GM12864 (cell line): Measurements from ENCODE around the gene SORL1.
A peak's percentile ranks its signal among the peaks of the same experiment; 100 is the strongest.
"Not testable (repeated sequence)": the region's sequence is repeated elsewhere in the genome, so short reads cannot be mapped to it uniquely, and the experiment has no call there.

ENCODE experiments used
- DNase-seq: peaks from one replicate; pipeline ENCODE4 v3.0.0-alpha.2; 2011; ENCODE audit warnings: low read depth
- H3K4me3 ChIP-seq: 2 replicates; pipeline ENCODE4 v1.5.1; 2011; ENCODE audit warnings: mild to moderate bottlenecking, low read depth, low read length, control low read depth
- TF ChIP-seq, protein P1 (sequence below): IDR thresholded peaks from 2 replicates; pipeline ENCODE4 v1.5.1; 2011; ENCODE audit warnings: low read depth, mild to moderate bottlenecking, moderate library complexity, low read length, control low read depth, inconsistent platforms; ENCODE audit errors: missing control alignments

Gene SORL1

DNA sequence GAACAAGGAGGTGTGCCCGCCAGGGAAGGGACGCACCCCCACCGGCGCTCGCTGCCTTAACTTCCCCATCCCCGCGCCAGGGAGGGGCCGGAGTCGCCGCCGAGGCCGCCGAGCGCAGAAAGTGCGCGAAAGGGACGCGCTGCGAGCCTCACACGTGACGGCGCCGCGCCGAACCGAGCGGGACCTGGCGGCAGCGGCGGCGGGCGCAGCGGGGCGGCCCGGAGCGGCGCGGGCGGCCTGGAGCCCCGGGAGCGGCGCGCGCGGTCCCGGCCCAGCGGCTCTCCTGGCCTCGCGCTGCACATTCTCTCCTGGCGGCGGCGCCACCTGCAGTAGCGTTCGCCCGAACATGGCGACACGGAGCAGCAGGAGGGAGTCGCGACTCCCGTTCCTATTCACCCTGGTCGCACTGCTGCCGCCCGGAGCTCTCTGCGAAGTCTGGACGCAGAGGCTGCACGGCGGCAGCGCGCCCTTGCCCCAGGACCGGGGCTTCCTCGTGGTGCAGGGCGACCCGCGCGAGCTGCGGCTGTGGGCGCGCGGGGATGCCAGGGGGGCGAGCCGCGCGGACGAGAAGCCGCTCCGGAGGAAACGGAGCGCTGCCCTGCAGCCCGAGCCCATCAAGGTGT is at the start of gene SORL1:
TSS of gene SORL1 (plus strand) at position 329 of the 623 bp plus-strand sequence. CDS start at position 347, 18 bp downstream.
- TF ChIP-seq, protein P1, sequence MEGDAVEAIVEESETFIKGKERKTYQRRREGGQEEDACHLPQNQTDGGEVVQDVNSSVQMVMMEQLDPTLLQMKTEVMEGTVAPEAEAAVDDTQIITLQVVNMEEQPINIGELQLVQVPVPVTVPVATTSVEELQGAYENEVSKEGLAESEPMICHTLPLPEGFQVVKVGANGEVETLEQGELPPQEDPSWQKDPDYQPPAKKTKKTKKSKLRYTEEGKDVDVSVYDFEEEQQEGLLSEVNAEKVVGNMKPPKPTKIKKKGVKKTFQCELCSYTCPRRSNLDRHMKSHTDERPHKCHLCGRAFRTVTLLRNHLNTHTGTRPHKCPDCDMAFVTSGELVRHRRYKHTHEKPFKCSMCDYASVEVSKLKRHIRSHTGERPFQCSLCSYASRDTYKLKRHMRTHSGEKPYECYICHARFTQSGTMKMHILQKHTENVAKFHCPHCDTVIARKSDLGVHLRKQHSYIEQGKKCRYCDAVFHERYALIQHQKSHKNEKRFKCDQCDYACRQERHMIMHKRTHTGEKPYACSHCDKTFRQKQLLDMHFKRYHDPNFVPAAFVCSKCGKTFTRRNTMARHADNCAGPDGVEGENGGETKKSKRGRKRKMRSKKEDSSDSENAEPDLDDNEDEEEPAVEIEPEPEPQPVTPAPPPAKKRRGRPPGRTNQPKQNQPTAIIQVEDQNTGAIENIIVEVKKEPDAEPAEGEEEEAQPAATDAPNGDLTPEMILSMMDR, result peak; percentile 78
- no peak for DNase-seq
- H3K4me3 ChIP-seq, result peak within 1 kb of the TSS; percentile 92

DNA sequence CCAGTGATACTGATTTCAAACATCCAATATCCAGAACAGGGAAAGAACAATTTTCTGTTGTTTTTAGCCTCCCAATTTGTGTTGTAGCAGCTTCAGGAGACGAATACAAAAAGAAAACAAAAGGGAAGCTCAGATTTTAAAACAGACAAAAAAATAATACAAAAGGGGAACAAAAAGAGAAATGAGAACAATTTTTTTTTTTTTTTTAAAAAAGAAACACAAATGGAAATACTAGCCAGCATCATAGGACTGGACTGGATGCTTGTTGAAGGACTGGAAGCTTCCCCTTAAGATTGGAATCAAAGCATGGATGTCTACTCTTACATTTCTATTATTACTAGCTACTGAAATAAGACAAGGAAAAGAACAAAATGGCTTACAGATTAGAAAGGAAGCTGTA is 46.5 kb upstream of the SORL1 start:
- DNase-seq, result no peak
- TF ChIP-seq, protein P1, result no peak
- H3K4me3 ChIP-seq, result no peak overlapping the region

- no peak for DNase-seq
- TF ChIP-seq, protein P1, result no peak
- no peak overlapping the region for H3K4me3 ChIP-seq
Measured at GRCh38 chr11:121406291-121406690, 45.8 kb upstream of the SORL1 start.

- TF ChIP-seq, protein P1, result no peak
- DNase-seq, result no peak
- H3K4me3 ChIP-seq, result no peak overlapping the region
Measured at GRCh38 chr11:121408830-121409229, 43.3 kb upstream of the SORL1 start.

- not testable (repeated sequence) for H3K4me3 ChIP-seq, DNase-seq
Measured at GRCh38 chr11:121410041-121410440, 42.1 kb upstream of the SORL1 start.

DNA sequence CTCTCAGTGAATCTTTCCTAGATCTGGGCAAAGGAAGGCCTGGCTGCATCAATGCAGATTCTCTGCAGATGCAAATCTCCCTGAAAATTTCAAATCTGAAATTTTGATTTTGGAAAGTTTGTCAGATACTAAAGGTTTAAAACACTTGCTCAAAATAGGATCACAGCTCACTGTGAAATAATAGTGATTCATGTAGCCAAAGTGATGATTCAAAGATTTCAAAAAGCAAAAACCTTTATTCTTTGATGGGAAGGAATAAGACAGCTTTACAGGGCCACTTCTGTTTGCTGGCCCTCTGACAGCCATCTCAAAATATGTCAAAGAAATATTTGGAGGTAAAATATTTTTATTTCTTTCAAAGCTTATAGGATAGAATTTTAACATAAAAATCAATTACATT is 40.8 kb upstream of the SORL1 start:
- DNase-seq, H3K4me3 ChIP-seq: not testable (repeated sequence)

DNA sequence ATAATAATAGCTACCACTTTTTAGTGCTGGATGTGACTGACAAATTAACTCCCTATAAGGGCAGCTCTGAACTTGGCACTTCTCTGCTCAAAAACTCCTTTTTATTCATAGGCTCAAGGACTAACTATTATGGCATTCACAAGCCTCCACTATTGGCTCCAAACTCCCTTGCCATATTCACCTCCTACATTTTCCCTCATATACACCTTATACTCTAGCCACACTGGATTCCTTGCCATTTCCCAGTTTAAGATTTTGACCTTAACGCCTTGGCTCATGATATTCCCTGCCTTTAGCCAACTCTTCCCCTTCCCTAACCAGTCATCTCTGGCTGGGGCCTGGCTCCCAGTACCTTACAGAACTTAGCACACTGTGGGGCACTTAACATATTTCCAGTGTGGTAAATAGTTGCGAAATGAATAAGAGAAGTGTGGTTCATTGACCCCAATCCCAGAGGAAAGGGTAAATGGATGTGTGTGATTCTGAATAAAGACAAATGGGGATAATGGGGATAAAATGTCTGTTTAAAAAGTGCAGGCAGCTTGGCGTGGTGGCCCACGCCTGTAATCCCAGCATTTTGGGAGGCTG is 40.0 kb upstream of the SORL1 start:
- no peak overlapping the region for H3K4me3 ChIP-seq
- TF ChIP-seq, protein P1, result no peak
- DNase-seq, result no peak

GRCh38 chr11:121412711-121413415 is 39.3 kb upstream of the SORL1 start:
- TF ChIP-seq, protein P1, result no peak
- no peak for DNase-seq
- H3K4me3 ChIP-seq, result no peak overlapping the region
